GM12878 (cell line): Measurements from ENCODE around the gene MYL12A. TPM values are rescaled to one million over a fixed set of nuclear protein-coding genes. Genes with fewer than 3 reads are reported as not detected.
A peak's percentile ranks its signal among the peaks of the same experiment; 100 is the strongest.

Source experiments
- BRCA1 ChIP-seq: IDR thresholded peaks from 2 replicates; pipeline ENCODE4 v1.6.1; 2011; ENCODE audit warnings: low read depth, low read length, improper control_type of control experiment
- CTCF ChIP-seq, 3 experiments: IDR thresholded peaks in 2 of 3; conservative IDR thresholded peaks in 1 of 3; 2 replicates each; pipeline ENCODE4 v1.5.1; 2011; ENCODE audit warnings: low read depth in 3 of 3, low read length in 3 of 3, mild to moderate bottlenecking in 3 of 3, control low read depth in 2 of 3, moderate library complexity in 2 of 3, inconsistent platforms in 1 of 3, mixed read lengths in 1 of 3; ENCODE audit not compliant: control insufficient read depth in 2 of 3, insufficient read depth in 1 of 3; ENCODE audit errors: extremely low read depth in 1 of 3
- E4F1 ChIP-seq: fragments of 450-650 bp; IDR thresholded peaks from 2 replicates; pipeline ENCODE4 v1.6.1; 2018; ENCODE audit warnings: borderline replicate concordance, mild to moderate bottlenecking; ENCODE audit not compliant: partially characterized antibody
- EZH2 ChIP-seq: IDR thresholded peaks from 2 replicates; pipeline ENCODE4 v1.6.1; 2012; ENCODE audit warnings: low read depth, mild to moderate bottlenecking, control low read depth, inconsistent platforms, low read length, borderline replicate concordance; ENCODE audit not compliant: control insufficient read depth
- IKZF1 ChIP-seq: fragments of 450-650 bp; conservative IDR thresholded peaks from 2 replicates; pipeline ENCODE4 v1.6.1; 2017; ENCODE audit warnings: antibody characterized with exemption, mild to moderate bottlenecking
- IKZF2 ChIP-seq, 2 experiments: fragments of 450-650 bp; IDR thresholded peaks; 2 replicates each; pipeline ENCODE4 v1.6.1; 2017; ENCODE audit warnings: mild to moderate bottlenecking in 2 of 2, moderate library complexity in 2 of 2
- IRF4 ChIP-seq: IDR thresholded peaks from 2 replicates; pipeline ENCODE4 v1.6.1; 2011; ENCODE audit warnings: low read depth, low read length
- IRF5 ChIP-seq: fragments of 450-650 bp; IDR thresholded peaks from 2 replicates; pipeline ENCODE4 v1.6.1; 2017; ENCODE audit warnings: borderline replicate concordance
- JUNB ChIP-seq: IDR thresholded peaks from 2 replicates; pipeline ENCODE4 v1.6.1; 2016; ENCODE audit warnings: antibody characterized with exemption, mild to moderate bottlenecking
- KAT2A ChIP-seq: conservative IDR thresholded peaks from 2 replicates; pipeline ENCODE4 v1.6.1; 2011; ENCODE audit warnings: low read depth, low read length; ENCODE audit not compliant: control insufficient read depth
- MEF2A ChIP-seq: IDR thresholded peaks from 2 replicates; pipeline ENCODE4 v1.6.1; 2011; ENCODE audit warnings: low read depth, mild to moderate bottlenecking, low read length, moderate library complexity; ENCODE audit not compliant: insufficient read depth
- RAD51 ChIP-seq: fragments of 450-650 bp; IDR thresholded peaks from 2 replicates; pipeline ENCODE4 v1.6.1; 2016; ENCODE audit warnings: moderate library complexity, mild to moderate bottlenecking, inconsistent platforms
- RUNX3 ChIP-seq: IDR thresholded peaks from 2 replicates; pipeline ENCODE4 v1.6.1; 2012; ENCODE audit warnings: low read length, inconsistent platforms
- USF1 ChIP-seq: IDR thresholded peaks from 2 replicates; pipeline ENCODE4 v1.6.1; 2011; ENCODE audit warnings: borderline replicate concordance, low read depth, mild to moderate bottlenecking, moderate library complexity, mixed read lengths, low read length; ENCODE audit not compliant: insufficient read depth; ENCODE audit errors: extremely low read length
- YY1 ChIP-seq: IDR thresholded peaks from 2 replicates; pipeline ENCODE4 v1.6.1; 2011; ENCODE audit warnings: low read depth, mild to moderate bottlenecking, low read length
- polyA plus RNA-seq, 11 experiments: library from polyadenylated mRNA; depleted of rRNA in 4 of 11; unstranded in 6 of 11; stranded (reverse) in 5 of 11; fragments of >200 nt; fragmentation: Nextera tagmentation in 4 of 11; fragmentation: Illumina TruSeq in 1 of 11; extraction: Ambion mirVana in 4 of 11; extraction: Trizol in 1 of 11; gene quantifications; 1 replicate in 1 of 11; 2 replicates in 10 of 11; pipeline versions ENCODE4 v1.2.1 to v1.2.3, GENCODE V29; 2011 to 2016; ENCODE audit warnings: inconsistent platforms in 2 of 11, missing spikeins in 2 of 11, low read depth in 1 of 11
- total RNA-seq, 4 experiments: library from RNA; depleted of rRNA in 3 of 4; stranded (reverse); fragments of >200 nt in 3 of 4; fragmentation: Illumina TruSeq in 1 of 4; extraction: Trizol in 1 of 4; gene quantifications; 2 replicates each; pipeline versions ENCODE4 v1.2.1 to v1.2.3, GENCODE V29; 2013 to 2021

MYL12A gene
- total and polyA plus RNA-seq, 10 of the 15 experiments (the other 5 are each of a cell fraction or from before 2014, with no cell fraction given) = 488 to 1,663 (median 924) TPM

GRCh38 chr18:3269914-3270299, 22.3 kb downstream of the MYL12A start (continued):
- TF ChIP-seq CTCF (IDR thresholded peaks at IDR 0.05 in 2 of 3, conservative IDR thresholded peaks at IDR 0.05 in 1 of 3; ENCODE audit: control insufficient read depth in 2 of 3, extremely low read depth in 1 of 3, insufficient read depth in 1 of 3, low read depth in 3 of 3, low read length in 3 of 3) = no peak
- TF ChIP-seq IKZF2 (IDR thresholded peaks at IDR 0.05) = peak in 1 of 2 experiments; percentile 55; a peak in 3 of 4 replicates
- no peak for TF ChIP-seq EZH2
- no peak for TF ChIP-seq KAT2A
- no peak for TF ChIP-seq YY1
- TF ChIP-seq IRF4 = no peak
- no peak for TF ChIP-seq E4F1
- TF ChIP-seq IKZF1 = peak; percentile 42
- no peak for TF ChIP-seq USF1
- no peak for TF ChIP-seq MEF2A
- no peak for TF ChIP-seq BRCA1
- TF ChIP-seq JUNB = no peak
- no peak for TF ChIP-seq IRF5
- no peak for TF ChIP-seq RAD51
- peak; percentile 43 for TF ChIP-seq RUNX3
